Activated CD4-positive, alpha-beta memory T cell treated with anti-CD3 and anti-CD28 coated beads, Interleukin-2, amount 10 ng/mL, durations not matched to agents 7 days and 5 days (primary cell): ENCODE measurements around the gene PDYN. TPM values are rescaled to one million over a fixed set of nuclear protein-coding genes. Genes with fewer than 3 reads are reported as not detected.

Source experiments
- CTCF ChIA-PET: fragments of 350-600 bp; sonication (Branson Sonifier 250); formaldehyde crosslinking; loops from one replicate; lab custom pipeline; 2021; ENCODE audit warnings: antibody characterized with exemption, inconsistent platforms; lab: Charles Lee
- POLR2A ChIA-PET: fragments of 350-600 bp; sonication (Branson Sonifier 250); formaldehyde crosslinking; loops from one replicate; lab custom pipeline; 2021; ENCODE audit warnings: antibody characterized with exemption; lab: Charles Lee
- DNase-seq: peaks from one replicate; pipeline ENCODE4 v3.0.0-alpha.2; 2020
- H3K27ac Mint-ChIP-seq: one replicate; pipeline ENCODE4 v1.8.0; 2021; ENCODE audit warnings: mild to moderate bottlenecking, mixed read lengths
- H3K27me3 Mint-ChIP-seq: one replicate; pipeline ENCODE4 v1.8.0; 2021; ENCODE audit warnings: mixed read lengths
- H3K36me3 Mint-ChIP-seq: one replicate; pipeline ENCODE4 v1.8.0; 2021; ENCODE audit warnings: low read depth, mixed read lengths
- H3K4me1 Mint-ChIP-seq: one replicate; pipeline ENCODE4 v1.8.0; 2021; ENCODE audit warnings: mixed read lengths
- H3K4me3 Mint-ChIP-seq: one replicate; pipeline ENCODE4 v1.8.0; 2021; ENCODE audit warnings: mild to moderate bottlenecking, mixed read lengths
- H3K9me3 Mint-ChIP-seq: one replicate; pipeline ENCODE4 v1.8.0; 2021; ENCODE audit warnings: mixed read lengths
- total RNA-seq, 2 experiments: library from RNA; stranded (reverse); gene quantifications; one replicate each; pipeline ENCODE4 v1.2.3, GENCODE V29; 2021

The PDYN gene
- total RNA-seq, 2 experiments from 2014 or later, result not detected

- CTCF ChIA-PET, result no interaction called here
These were observed 59.7 kb downstream of the PDYN start for GRCh38 chr20:1934156-1934555.

GRCh38 chr20:1933465-1933870 is 60.4 kb downstream of the PDYN start:
- ChIA-PET CTCF (no interaction called here), POLR2A (no interaction called here)
- no peaks in the 10 kb centered on the region for H3K4me1 Mint-ChIP-seq
- no peak overlapping the region for H3K4me3 Mint-ChIP-seq
- H3K36me3 Mint-ChIP-seq, result no peaks in the 10 kb centered on the region
- H3K27me3 Mint-ChIP-seq, result peaks cover 13% of the 10 kb centered on the region
- DNase-seq, result no peak
- H3K27ac Mint-ChIP-seq, result no peak overlapping the region
- no peaks in the 10 kb centered on the region for H3K9me3 Mint-ChIP-seq

More at GRCh38 chr20:1934156-1934555, 59.7 kb downstream of the PDYN start:
- H3K36me3 Mint-ChIP-seq, result no peaks in the 10 kb centered on the region
- H3K27ac Mint-ChIP-seq, result no peak overlapping the region
- H3K9me3 Mint-ChIP-seq, result no peaks in the 10 kb centered on the region
- no peak for DNase-seq
- H3K27me3 Mint-ChIP-seq, result peaks cover 12% of the 10 kb centered on the region
- H3K4me3 Mint-ChIP-seq, result no peak overlapping the region
- no peaks in the 10 kb centered on the region for H3K4me1 Mint-ChIP-seq
- POLR2A ChIA-PET, result no interaction called here

GRCh38 chr20:1932971-1933370 is 60.9 kb downstream of the PDYN start:
- Mint-ChIP-seq H3K9me3 (no peaks in the 10 kb centered on the region), H3K4me3 (no peak overlapping the region), H3K27me3 (peaks cover 16% of the 10 kb centered on the region), H3K27ac (no peak overlapping the region), H3K36me3 (no peaks in the 10 kb centered on the region), H3K4me1 (no peaks in the 10 kb centered on the region)
- DNase-seq, result no peak
- CTCF ChIA-PET, result no interaction called here
- POLR2A ChIA-PET, result no interaction called here

- DNase-seq, result no peak
- Mint-ChIP-seq H3K9me3 (no peaks in the 10 kb centered on the region), H3K4me1 (no peaks in the 10 kb centered on the region), H3K36me3 (no peaks in the 10 kb centered on the region), H3K27ac (no peak overlapping the region), H3K4me3 (no peak overlapping the region), H3K27me3 (peaks cover 16% of the 10 kb centered on the region)
- CTCF ChIA-PET, result no interaction called here
- POLR2A ChIA-PET, result no interaction called here
These were observed 62.0 kb downstream of the PDYN start for GRCh38 chr20:1931830-1932229.

DNA sequence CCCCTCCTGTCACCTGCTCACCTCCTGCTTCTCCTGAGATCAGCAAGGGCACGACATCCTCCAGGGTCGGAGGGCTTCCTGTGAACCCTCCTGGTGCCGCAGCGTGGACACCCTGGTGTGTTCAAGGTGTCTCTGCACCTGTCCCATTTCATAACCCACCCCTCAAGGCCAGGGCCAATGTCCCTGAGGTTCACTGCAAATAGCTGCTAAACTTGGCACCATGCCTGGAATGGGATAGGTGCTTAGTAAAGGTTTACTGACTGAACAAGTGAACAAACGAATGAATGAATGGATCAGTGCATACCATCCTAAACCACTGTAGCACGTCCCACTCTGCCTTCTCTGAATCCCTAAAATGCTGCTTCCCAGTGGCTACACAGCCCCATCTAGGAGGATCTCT is 63.7 kb downstream of the PDYN start:
- Mint-ChIP-seq H3K4me1 (no peaks in the 10 kb centered on the region), H3K27me3 (peaks cover 16% of the 10 kb centered on the region), H3K27ac (no peak overlapping the region), H3K36me3 (no peaks in the 10 kb centered on the region), H3K9me3 (no peaks in the 10 kb centered on the region), H3K4me3 (no peak overlapping the region)
- POLR2A ChIA-PET, result no interaction called here
- no peak for DNase-seq
- CTCF ChIA-PET, result no interaction called here

- Mint-ChIP-seq H3K27ac (no peak overlapping the region), H3K4me1 (no peaks in the 10 kb centered on the region), H3K4me3 (no peak overlapping the region), H3K9me3 (no peaks in the 10 kb centered on the region), H3K27me3 (peaks cover 16% of the 10 kb centered on the region), H3K36me3 (no peaks in the 10 kb centered on the region)
- DNase-seq, result no peak
- ChIA-PET CTCF (no interaction called here), POLR2A (no interaction called here)
These were observed 64.4 kb downstream of the PDYN start for GRCh38 chr20:1929460-1929859.

DNA sequence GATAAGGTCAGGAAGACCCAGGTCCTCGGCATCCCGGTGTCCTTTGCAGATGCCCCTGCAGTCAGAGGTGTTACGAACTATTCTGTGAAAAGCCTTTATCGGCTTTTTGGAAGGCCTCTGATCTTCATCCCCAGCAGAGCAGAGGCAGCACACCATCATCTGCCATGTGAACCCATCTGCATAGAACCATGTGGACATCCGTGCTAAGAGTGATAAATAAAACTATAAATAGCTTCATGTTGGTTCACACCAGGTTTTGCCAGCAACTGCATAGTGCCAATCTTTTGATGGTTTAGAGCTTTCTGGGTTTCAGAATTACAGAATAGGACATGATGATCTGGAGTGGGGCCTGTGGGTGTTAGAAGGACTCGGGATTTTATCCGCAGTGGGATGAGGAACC is 65.1 kb downstream of the PDYN start:
- Mint-ChIP-seq H3K27ac (no peak overlapping the region), H3K4me3 (no peak overlapping the region), H3K9me3 (no peaks in the 10 kb centered on the region), H3K4me1 (no peaks in the 10 kb centered on the region), H3K36me3 (no peaks in the 10 kb centered on the region), H3K27me3 (peaks cover 16% of the 10 kb centered on the region)
- POLR2A ChIA-PET, result no interaction called here
- CTCF ChIA-PET, result no interaction called here
- DNase-seq, result no peak

Other genes with a start within 250 kb of the PDYN start
- gene SIRPA, start 98.7 kb downstream of the PDYN start, total RNA-seq, result not detected
- 10 to 100 TPM; 18.5 to 18.9 TPM for gene STK35, start 107.8 kb upstream of the PDYN start, total RNA-seq